ENCODE measurements around the gene GRAMD2A.

The GRAMD2A gene

DNA sequence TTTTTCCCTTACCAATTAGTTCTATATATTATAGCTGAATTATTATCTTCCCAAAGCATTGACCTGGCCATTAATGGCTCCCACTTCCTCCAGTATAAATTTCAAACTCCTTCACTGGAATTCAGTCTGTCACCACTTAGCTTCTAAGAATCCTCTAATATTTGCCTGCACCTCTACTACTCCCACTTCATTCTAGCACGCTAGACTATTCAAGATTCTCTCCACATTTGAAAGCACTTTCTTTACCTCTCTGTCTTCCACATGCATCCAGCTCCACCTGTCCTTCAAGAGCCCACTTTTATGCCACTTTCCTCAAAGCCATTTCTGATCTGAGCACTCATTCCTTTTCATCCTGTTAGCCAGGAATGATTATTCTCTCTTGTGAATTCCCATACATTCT, 64.4 kb downstream of the GRAMD2A start:
- TF ChIP-seq ZFX (IDR thresholded peaks at IDR 0.05; ENCODE audit: borderline replicate concordance), result no peak
- TF ChIP-seq, protein P1, sequence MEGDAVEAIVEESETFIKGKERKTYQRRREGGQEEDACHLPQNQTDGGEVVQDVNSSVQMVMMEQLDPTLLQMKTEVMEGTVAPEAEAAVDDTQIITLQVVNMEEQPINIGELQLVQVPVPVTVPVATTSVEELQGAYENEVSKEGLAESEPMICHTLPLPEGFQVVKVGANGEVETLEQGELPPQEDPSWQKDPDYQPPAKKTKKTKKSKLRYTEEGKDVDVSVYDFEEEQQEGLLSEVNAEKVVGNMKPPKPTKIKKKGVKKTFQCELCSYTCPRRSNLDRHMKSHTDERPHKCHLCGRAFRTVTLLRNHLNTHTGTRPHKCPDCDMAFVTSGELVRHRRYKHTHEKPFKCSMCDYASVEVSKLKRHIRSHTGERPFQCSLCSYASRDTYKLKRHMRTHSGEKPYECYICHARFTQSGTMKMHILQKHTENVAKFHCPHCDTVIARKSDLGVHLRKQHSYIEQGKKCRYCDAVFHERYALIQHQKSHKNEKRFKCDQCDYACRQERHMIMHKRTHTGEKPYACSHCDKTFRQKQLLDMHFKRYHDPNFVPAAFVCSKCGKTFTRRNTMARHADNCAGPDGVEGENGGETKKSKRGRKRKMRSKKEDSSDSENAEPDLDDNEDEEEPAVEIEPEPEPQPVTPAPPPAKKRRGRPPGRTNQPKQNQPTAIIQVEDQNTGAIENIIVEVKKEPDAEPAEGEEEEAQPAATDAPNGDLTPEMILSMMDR (IDR thresholded peaks at IDR 0.05), result no peak
- no peak overlapping the region for H3K27ac ChIP-seq

DNA sequence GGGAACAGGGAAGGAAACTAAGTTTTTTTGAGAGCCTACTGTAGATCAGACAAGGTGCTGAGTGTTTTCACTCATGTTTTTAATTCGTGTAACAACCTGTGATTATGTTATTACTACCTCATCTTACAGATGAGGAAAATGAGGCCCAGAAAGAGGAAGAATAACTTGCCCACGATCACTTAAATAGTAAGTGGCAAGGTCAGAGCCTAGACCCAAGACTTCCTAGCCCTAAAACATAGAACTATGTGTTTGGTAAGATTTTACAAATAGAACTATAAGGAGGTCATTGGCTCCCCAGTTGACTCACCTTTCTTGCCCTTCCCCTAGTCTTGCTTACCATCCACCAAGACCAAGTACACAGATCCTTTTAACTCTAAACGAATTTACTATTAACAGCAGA, 65.7 kb downstream of the GRAMD2A start:
- no peak for TF ChIP-seq ZFX (IDR thresholded peaks at IDR 0.05; ENCODE audit: borderline replicate concordance)
- TF ChIP-seq, protein P1 (IDR thresholded peaks at IDR 0.05), result no peak
- no peak overlapping the region for H3K27ac ChIP-seq

DNA sequence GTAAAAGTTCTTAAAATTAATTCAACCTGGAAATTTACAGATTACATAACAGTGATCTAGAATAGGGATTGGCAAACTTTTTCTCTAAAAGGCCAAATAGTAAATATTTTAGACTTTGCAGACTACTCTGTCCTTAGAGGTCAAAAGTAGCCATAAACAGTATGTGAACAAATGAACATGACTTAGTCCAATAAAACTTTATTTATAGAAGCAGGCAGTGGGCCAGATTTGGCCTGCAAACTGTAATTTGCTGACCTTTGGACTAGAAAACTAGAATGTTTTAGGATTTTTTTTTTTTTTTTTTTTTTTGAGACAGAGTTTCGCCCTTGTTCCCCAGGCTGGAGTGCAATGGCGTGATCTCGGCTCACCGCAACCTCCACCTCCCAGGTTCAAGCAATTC, 67.3 kb downstream of the GRAMD2A start:
- TF ChIP-seq, protein P1 (IDR thresholded peaks at IDR 0.05), result no peak
- no peak for TF ChIP-seq ZFX (IDR thresholded peaks at IDR 0.05; ENCODE audit: borderline replicate concordance)

DNA sequence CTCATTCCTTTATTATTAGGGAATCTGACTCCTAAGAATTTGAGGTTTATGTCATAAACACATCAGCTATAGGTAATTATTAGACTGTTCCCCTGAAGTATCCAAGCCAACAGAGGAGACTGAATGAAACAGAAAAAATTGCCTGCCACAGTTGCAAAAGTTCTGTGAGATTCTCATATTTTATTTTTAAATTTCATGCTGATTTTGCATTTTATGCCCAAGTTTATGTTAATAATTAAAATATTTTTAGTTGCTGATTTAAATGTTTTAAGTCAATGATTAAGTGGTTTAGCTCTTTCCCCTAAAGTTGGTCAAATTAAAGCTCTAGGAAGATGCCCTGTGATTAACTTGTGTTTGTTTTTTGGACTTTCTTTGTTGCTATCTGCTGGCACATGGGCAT, 69.2 kb downstream of the GRAMD2A start:
- TF ChIP-seq, protein P1 (IDR thresholded peaks at IDR 0.05), result no peak
- no peak for TF ChIP-seq ZFX (IDR thresholded peaks at IDR 0.05; ENCODE audit: borderline replicate concordance)
- H3K27ac ChIP-seq, result no peak overlapping the region

More for the DNA sequence above, 67.3 kb downstream of the GRAMD2A start:
- peak overlapping the region; percentile 64 for H3K27ac ChIP-seq

DNA sequence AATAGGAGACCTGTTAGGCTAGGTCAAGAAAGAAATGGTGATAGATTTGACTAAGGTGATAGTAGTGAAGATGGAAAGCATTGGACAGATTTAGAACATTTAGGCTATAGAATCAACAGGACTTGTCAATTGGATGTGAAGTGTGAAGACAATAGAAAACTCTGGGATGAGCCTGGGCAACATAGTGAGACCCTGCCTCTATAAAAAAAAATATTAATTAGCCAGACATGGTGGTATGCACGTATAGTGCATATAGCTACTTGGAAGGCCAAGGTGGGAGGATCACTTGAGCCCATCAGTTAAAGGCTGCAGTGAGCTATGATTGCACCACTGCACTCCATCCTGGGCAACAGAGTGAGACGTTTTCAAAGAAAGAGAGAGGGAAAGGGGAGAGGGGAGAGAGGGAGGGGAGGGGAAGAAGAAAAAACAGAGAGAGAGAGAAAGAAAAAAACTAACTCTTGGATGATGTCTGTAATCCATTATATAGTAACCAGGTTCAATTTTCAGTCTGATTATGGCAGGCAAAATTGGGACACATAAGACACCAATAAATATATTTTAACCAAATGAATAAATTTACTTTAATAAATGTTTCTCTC, 69.8 kb downstream of the GRAMD2A start:
- H3K27ac ChIP-seq, result no peak overlapping the region
- TF ChIP-seq, protein P1 (IDR thresholded peaks at IDR 0.05), result no peak
- no peak for TF ChIP-seq ZFX (IDR thresholded peaks at IDR 0.05; ENCODE audit: borderline replicate concordance)

DNA sequence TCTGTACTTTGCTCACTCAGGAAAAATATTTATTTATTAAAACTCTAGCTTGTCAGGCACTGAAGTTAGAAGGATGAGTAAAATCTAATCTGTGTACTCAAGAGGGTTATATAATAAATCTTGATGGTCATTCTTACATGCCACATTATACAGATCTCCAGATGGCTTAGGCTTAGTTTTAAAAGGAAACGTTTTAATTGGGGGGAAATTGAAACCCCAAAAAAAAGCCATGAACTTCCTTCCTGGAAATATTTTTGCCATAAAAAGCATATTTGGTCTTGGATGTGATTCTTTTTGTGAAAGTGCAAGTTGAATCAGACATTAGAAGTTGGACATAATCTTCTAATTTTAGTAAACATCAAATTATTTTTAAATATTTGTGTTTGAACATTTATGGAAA, 73.4 kb downstream of the GRAMD2A start:
- H3K27ac ChIP-seq, result no peak overlapping the region
- TF ChIP-seq ZFX (IDR thresholded peaks at IDR 0.05; ENCODE audit: borderline replicate concordance), result no peak
- TF ChIP-seq, protein P1 (IDR thresholded peaks at IDR 0.05), result no peak

DNA sequence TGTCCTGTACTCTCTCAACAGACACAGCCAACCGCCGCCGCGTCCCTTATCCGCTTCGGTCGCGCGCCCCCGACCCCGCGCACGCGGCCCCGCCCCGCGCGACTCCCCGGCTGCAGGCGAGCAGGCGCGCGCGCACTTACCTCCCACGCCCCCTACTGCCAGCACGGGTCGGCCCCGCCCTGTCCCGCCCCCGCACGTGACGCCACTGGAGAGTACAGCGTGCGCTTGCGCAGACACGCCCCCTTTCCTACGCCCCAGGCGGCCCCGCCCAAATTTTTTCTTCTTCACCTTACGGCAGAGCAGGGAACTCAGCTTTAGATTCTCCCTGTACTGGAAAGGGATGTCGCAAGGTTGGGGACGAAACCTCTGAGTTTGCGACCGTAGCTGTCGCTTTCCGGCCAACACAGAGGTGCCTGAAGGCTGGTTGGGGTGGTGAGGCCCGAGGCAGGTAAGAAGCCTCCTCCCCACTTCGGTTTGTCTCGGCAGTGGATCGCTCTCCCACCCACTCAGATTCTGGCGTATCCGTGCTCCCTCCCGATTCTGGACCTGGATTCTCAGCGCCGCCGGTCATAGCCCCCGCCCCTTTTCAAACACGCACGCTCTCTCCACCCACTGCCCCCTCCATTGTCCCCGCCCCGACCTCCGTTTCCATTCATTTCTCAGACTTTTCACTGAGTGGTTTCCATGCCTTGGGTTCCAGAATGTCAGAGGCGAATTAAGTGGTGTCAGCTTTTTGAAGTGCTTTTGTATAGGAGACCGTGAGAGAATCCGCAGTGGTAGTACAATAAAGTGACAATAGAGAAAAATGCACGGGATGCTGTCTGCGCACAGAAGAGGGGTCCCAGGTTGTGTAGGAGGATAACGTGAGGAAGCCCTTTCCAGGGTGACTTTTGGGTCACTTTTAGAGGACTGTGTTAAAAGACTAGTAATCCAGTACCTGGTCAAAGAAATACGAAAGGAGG, 79.3 kb downstream of the GRAMD2A start, which contains the start of the genes MYO9A and SENP8:
Gene MYO9A (minus strand): TSS at position 134 of the 962 bp plus-strand sequence. CDS start 71,587 bp downstream, outside the sequence.
Gene SENP8 (plus strand): TSS at position 387 of the 962 bp plus-strand sequence. CDS start 21,221 bp downstream, outside the sequence.
- peak within 1 kb of the TSS; percentile 88 for H3K27ac ChIP-seq
- TF ChIP-seq, protein P1 (IDR thresholded peaks at IDR 0.05), result peak; percentile 22
- TF ChIP-seq ZFX (IDR thresholded peaks at IDR 0.05; ENCODE audit: borderline replicate concordance), result no peak

Data from 22Rv1 (cell line).